Mononuclear cell (primary cell): ENCODE data around the gene IGSF9. TPM values are rescaled to one million over a fixed set of nuclear protein-coding genes. Genes with fewer than 3 reads are reported as not detected.

Experiments
- H3K27me3 ChIP-seq: 2 replicates; pipeline ENCODE4 v1.6.0; 2011; ENCODE audit warnings: low read length, control low read depth; ENCODE audit not compliant: insufficient read depth
- H3K4me1 ChIP-seq: 2 replicates; pipeline ENCODE4 v1.5.1; 2011; ENCODE audit warnings: mild to moderate bottlenecking, low read length, control low read depth; ENCODE audit not compliant: insufficient read depth
- H3K4me3 ChIP-seq: 2 replicates; pipeline ENCODE4 v1.5.1; 2011; ENCODE audit warnings: mild to moderate bottlenecking, low read length, moderate library complexity
- H3K9me3 ChIP-seq: 2 replicates; pipeline ENCODE4 v1.5.1; 2011; ENCODE audit warnings: low read depth, mild to moderate bottlenecking, control low read depth, low read length
- total RNA-seq: library from RNA; depleted of rRNA; stranded (reverse); fragments of >200 nt; gene quantifications from one replicate; pipeline ENCODE4 v1.2.3, GENCODE V29; 2012

Gene IGSF9
- total RNA-seq: not detected

- Histone ChIP-seq H3K4me1 (peaks cover 10% of the 10 kb centered on the region), H3K27me3 (peaks cover 30% of the 10 kb centered on the region), H3K4me3 (no peak within 1 kb of the TSS), H3K9me3 (no peaks in the 10 kb centered on the region)
Observed at GRCh38 chr1:159945483-159946241, at the start of gene IGSF9. IGSF9 (minus strand) TSS chr1:159945613; CDS start chr1:159943454, 2,159 bp downstream.

- Histone ChIP-seq H3K27me3 (peaks cover 4% of the 10 kb centered on the region), H3K4me3 (no peak overlapping the region), H3K9me3 (no peaks in the 10 kb centered on the region), H3K4me1 (peaks cover 10% of the 10 kb centered on the region)
Observed at GRCh38 chr1:159994896-159995295, 49.5 kb upstream of the IGSF9 start.

- Histone ChIP-seq H3K27me3 (no peaks in the 10 kb centered on the region), H3K9me3 (no peaks in the 10 kb centered on the region), H3K4me3 (no peak overlapping the region), H3K4me1 (peaks cover 10% of the 10 kb centered on the region)
Observed at GRCh38 chr1:159993911-159994310, 48.5 kb upstream of the IGSF9 start.

GRCh38 chr1:159992161-159992560, 46.7 kb upstream of the IGSF9 start:
- H3K9me3 ChIP-seq: no peaks in the 10 kb centered on the region
- H3K27me3 ChIP-seq: no peaks in the 10 kb centered on the region
- H3K4me3 ChIP-seq: no peak overlapping the region
- peaks cover 10% of the 10 kb centered on the region for H3K4me1 ChIP-seq

- Histone ChIP-seq H3K4me1 (peaks cover 10% of the 10 kb centered on the region), H3K4me3 (no peak overlapping the region), H3K9me3 (no peaks in the 10 kb centered on the region), H3K27me3 (peaks cover 3% of the 10 kb centered on the region)
Observed at GRCh38 chr1:159991513-159991912, 46.1 kb upstream of the IGSF9 start.

- peaks cover 10% of the 10 kb centered on the region for H3K4me1 ChIP-seq
- no peaks in the 10 kb centered on the region for H3K9me3 ChIP-seq
- peaks cover 3% of the 10 kb centered on the region for H3K27me3 ChIP-seq
- H3K4me3 ChIP-seq: no peak overlapping the region
Observed at GRCh38 chr1:159990005-159990404, 44.6 kb upstream of the IGSF9 start.

- Histone ChIP-seq H3K9me3 (no peaks in the 10 kb centered on the region), H3K4me3 (no peak overlapping the region), H3K27me3 (peaks cover 3% of the 10 kb centered on the region), H3K4me1 (peaks cover 10% of the 10 kb centered on the region)
Observed at GRCh38 chr1:159989581-159989980, 44.2 kb upstream of the IGSF9 start.

- H3K4me1 ChIP-seq: peaks cover 10% of the 10 kb centered on the region
- no peaks in the 10 kb centered on the region for H3K9me3 ChIP-seq
- peaks cover 9% of the 10 kb centered on the region for H3K27me3 ChIP-seq
- H3K4me3 ChIP-seq: no peak overlapping the region
Observed at GRCh38 chr1:159988006-159988405, 42.6 kb upstream of the IGSF9 start.

GRCh38 chr1:159987186-159987585, 41.8 kb upstream of the IGSF9 start:
- peaks cover 10% of the 10 kb centered on the region for H3K4me1 ChIP-seq
- H3K9me3 ChIP-seq: no peaks in the 10 kb centered on the region
- peaks cover 9% of the 10 kb centered on the region for H3K27me3 ChIP-seq
- H3K4me3 ChIP-seq: no peak overlapping the region

GRCh38 chr1:159986531-159986930, 41.1 kb upstream of the IGSF9 start:
- no peaks in the 10 kb centered on the region for H3K9me3 ChIP-seq
- peaks cover 9% of the 10 kb centered on the region for H3K27me3 ChIP-seq
- no peak overlapping the region for H3K4me3 ChIP-seq
- peaks cover 3% of the 10 kb centered on the region for H3K4me1 ChIP-seq

- no peak overlapping the region for H3K4me3 ChIP-seq
- no peaks in the 10 kb centered on the region for H3K4me1 ChIP-seq
- no peaks in the 10 kb centered on the region for H3K9me3 ChIP-seq
- H3K27me3 ChIP-seq: peaks cover 9% of the 10 kb centered on the region
Observed at GRCh38 chr1:159986093-159986492, 40.7 kb upstream of the IGSF9 start.

- no peaks in the 10 kb centered on the region for H3K9me3 ChIP-seq
- peaks cover 9% of the 10 kb centered on the region for H3K27me3 ChIP-seq
- no peaks in the 10 kb centered on the region for H3K4me1 ChIP-seq
- no peak overlapping the region for H3K4me3 ChIP-seq
Observed at GRCh38 chr1:159985473-159985872, 40.1 kb upstream of the IGSF9 start.

- Histone ChIP-seq H3K4me3 (no peak overlapping the region), H3K9me3 (no peaks in the 10 kb centered on the region), H3K27me3 (peaks cover 9% of the 10 kb centered on the region), H3K4me1 (no peaks in the 10 kb centered on the region)
Observed at GRCh38 chr1:159983681-159984080, 38.3 kb upstream of the IGSF9 start.

- Histone ChIP-seq H3K9me3 (no peaks in the 10 kb centered on the region), H3K27me3 (peaks cover 9% of the 10 kb centered on the region), H3K4me3 (no peak overlapping the region), H3K4me1 (no peaks in the 10 kb centered on the region)
Observed at GRCh38 chr1:159982280-159982679, 36.9 kb upstream of the IGSF9 start.

GRCh38 chr1:159981351-159982055, 36.1 kb upstream of the IGSF9 start:
- H3K27me3 ChIP-seq: peaks cover 8% of the 10 kb centered on the region
- no peaks in the 10 kb centered on the region for H3K9me3 ChIP-seq
- no peaks in the 10 kb centered on the region for H3K4me1 ChIP-seq
- no peak overlapping the region for H3K4me3 ChIP-seq

GRCh38 chr1:159980786-159981185, 35.4 kb upstream of the IGSF9 start:
- Histone ChIP-seq H3K27me3 (peaks cover 8% of the 10 kb centered on the region), H3K9me3 (no peaks in the 10 kb centered on the region), H3K4me1 (no peaks in the 10 kb centered on the region), H3K4me3 (no peak overlapping the region)
